GM19328 (cell line): ENCODE results near the gene FBLIM1.

Experiments
- ATAC-seq: cut with Tn5 transposase; IDR thresholded peaks from one replicate; pipeline ENCODE4 v1.9.1; 2021; ENCODE audit warnings: mild to moderate bottlenecking, moderate library complexity; ENCODE audit not compliant: unreplicated experiment

Gene FBLIM1

GRCh38 chr1:15758343-15758931 lies at the start of gene FBLIM1:
TSS of gene FBLIM1 (plus strand) at chr1:15758795. CDS start at chr1:15764984, 6,189 bp downstream.
- no peak for ATAC-seq

- ATAC-seq = no peak
These were observed 49.4 kb upstream of the FBLIM1 start for GRCh38 chr1:15709226-15709625.

- ATAC-seq = no peak
These were observed 46.4 kb upstream of the FBLIM1 start for GRCh38 chr1:15712168-15712567.

GRCh38 chr1:15714406-15715136 lies 44.0 kb upstream of the FBLIM1 start:
- no peak for ATAC-seq

GRCh38 chr1:15717418-15718125 lies 41.0 kb upstream of the FBLIM1 start:
- no peak for ATAC-seq

GRCh38 chr1:15718199-15718601 lies 40.4 kb upstream of the FBLIM1 start:
- no peak for ATAC-seq

GRCh38 chr1:15719381-15720120 lies 39.0 kb upstream of the FBLIM1 start:
- ATAC-seq = no peak

- ATAC-seq = no peak
These were observed 37.7 kb upstream of the FBLIM1 start for GRCh38 chr1:15720861-15721260.

GRCh38 chr1:15722411-15722810 lies 36.2 kb upstream of the FBLIM1 start:
- no peak for ATAC-seq

- ATAC-seq = no peak
These were observed 35.6 kb upstream of the FBLIM1 start for GRCh38 chr1:15722836-15723532.

- ATAC-seq = no peak
These were observed 34.9 kb upstream of the FBLIM1 start for GRCh38 chr1:15723631-15724246.

- ATAC-seq = no peak
These were observed 33.4 kb upstream of the FBLIM1 start for GRCh38 chr1:15724949-15725880.

GRCh38 chr1:15726508-15726907 lies 32.1 kb upstream of the FBLIM1 start:
- ATAC-seq = no peak

GRCh38 chr1:15727021-15727420 lies 31.6 kb upstream of the FBLIM1 start:
- ATAC-seq = no peak

GRCh38 chr1:15727424-15727823 lies 31.2 kb upstream of the FBLIM1 start:
- no peak for ATAC-seq

GRCh38 chr1:15727866-15728534 lies 30.6 kb upstream of the FBLIM1 start:
- no peak for ATAC-seq

- no peak for ATAC-seq
These were observed 29.5 kb upstream of the FBLIM1 start for GRCh38 chr1:15728937-15729657.

- no peak for ATAC-seq
These were observed 28.2 kb upstream of the FBLIM1 start for GRCh38 chr1:15730423-15730822.
